LNCAP (cell line): ENCODE results near the gene PXDN.

Source experiments
- TF ChIP-seq, protein P1 (sequence below): fragments of 450-650 bp; IDR thresholded peaks from 2 replicates; pipeline ENCODE4 v1.5.1; 2017; ENCODE audit warnings: mild to moderate bottlenecking

Gene PXDN

DNA sequence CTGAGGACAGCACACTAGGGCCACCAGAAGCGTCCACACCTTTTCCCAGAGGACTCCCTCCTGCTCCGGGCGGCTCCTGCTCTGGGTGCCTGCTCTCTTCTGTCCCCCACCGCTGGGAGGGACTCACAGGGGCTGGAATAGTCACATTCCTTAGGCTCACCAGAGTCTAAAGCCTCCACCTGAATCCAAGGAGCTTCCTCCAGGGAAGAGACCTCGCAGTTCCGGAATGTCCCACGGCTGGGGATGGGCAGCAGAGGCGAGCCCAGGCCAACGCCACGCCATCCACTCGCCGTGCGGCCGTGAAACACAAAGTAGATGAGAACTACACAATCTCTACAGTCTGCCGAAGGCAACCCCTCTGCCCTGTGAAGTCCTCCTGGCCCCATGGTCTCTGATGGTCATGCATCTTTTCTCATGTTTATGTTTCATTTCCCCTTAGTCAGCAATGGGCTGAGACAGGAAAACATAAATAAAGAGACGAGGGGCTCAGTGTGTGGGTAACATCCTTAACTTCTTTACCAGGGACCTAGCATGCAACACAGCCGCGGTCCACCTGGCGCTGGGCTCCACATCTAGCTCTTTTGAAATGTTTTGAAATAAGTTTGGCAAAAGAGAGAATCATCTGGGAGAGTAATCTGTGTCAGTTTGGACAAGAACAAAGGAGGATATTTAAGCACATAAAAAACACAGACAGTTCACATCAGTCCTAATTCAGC lies 98.4 kb downstream of the PXDN start:
- TF ChIP-seq, protein P1, sequence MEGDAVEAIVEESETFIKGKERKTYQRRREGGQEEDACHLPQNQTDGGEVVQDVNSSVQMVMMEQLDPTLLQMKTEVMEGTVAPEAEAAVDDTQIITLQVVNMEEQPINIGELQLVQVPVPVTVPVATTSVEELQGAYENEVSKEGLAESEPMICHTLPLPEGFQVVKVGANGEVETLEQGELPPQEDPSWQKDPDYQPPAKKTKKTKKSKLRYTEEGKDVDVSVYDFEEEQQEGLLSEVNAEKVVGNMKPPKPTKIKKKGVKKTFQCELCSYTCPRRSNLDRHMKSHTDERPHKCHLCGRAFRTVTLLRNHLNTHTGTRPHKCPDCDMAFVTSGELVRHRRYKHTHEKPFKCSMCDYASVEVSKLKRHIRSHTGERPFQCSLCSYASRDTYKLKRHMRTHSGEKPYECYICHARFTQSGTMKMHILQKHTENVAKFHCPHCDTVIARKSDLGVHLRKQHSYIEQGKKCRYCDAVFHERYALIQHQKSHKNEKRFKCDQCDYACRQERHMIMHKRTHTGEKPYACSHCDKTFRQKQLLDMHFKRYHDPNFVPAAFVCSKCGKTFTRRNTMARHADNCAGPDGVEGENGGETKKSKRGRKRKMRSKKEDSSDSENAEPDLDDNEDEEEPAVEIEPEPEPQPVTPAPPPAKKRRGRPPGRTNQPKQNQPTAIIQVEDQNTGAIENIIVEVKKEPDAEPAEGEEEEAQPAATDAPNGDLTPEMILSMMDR: no peak

DNA sequence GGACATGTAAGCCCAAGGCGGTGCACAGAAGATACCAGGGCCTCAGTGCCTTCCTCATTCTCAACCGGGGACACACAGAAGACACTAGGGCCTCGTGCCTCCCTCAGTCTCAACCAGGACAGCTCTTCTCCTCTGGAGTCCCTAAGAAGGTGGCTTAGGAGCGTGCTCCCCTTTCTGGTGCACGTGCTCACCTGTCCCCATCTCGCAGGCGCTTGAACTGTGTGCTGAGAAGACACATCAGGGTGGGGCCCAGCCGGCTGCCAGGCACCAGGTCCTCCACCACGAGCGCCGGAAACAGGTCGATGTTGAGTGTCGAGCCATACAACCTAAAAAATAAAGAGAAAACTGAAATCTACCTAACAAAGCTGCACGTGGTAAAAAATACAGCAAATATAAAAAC lies 99.9 kb downstream of the PXDN start:
- TF ChIP-seq, protein P1: no peak

DNA sequence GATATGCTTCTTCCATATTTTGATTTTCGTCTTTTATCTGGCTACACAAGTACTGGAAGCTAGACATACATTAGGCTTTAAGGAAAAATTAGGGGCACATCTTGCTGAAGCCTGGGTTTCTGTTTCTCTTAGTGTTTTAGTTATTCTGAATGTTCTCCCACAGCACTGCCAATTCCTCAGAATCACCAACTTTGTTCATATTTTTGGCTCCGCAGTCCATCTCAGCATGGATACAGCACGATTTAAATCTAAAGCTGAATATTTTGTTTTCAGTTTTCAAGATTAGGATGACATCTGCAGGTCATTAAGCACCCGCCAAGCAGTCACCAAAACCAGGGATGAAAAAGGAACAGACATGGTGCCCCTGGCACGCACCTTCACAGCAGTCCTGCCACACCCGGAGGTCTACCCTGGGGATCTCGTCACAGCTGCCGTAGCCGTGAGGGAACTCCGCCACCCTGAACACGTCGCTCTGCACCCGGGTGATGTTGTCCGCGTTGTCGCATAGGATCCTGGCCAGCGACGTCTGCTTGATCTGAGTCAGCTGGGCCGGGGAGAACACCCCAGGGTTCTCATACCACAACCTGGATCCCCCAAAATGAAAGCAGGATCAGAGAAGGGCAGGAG lies 101.2 kb downstream of the PXDN start:
- TF ChIP-seq, protein P1: no peak

DNA sequence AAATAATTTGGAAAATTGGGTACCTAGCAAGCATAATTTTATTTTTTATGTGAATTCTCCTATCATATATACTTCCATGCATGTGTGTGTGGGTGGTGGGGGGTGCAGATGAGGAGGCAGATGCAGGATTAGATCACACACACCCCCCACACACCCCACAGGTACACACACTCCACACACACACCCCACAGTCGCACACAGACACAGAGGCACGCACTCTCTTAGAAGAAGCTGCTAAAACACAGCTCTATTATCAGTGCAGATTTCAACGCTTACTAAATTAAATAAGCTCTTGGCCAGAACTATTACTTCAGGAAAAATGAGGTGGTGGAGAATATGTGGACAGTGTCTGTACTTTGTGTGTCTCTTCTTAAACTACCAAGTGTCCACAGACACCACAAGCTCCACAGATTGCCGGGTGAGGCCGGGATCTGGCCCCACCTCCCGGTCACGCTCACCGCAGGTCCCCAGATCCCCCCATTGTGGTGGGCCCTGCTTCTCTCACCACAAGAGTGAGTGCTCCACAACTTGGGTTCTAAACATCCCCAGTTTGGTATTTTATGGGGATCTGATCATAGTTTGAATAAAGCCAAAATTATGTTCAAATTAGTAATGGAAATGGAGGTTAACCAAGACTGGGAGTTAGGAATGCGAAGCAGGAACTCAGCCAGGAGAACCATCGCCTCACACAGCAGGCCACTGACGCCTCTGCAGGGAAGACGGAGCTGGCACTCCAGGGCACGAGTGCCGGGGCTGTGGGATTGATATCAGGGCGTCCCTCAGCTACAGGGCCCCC lies 102.1 kb downstream of the PXDN start:
- TF ChIP-seq, protein P1: no peak

DNA sequence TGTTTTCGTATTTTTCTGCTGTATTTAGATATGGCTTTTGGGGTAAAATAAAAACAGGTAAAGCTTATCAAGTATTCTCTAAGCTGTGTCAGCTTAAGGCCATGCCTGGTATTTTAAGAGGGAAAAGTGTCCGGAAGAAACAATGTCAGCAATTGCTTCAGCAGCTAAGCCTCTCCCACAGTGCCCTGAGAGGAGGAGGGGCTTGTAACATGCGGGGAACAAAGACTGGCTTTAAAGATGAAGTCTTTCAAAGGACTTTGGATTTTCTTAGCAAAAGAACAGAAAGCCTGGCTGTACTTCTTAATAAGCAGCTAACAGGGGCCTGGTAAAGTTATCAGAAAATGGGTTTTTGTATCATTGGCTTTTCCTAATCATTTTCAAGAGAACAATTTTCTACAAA lies 102.8 kb downstream of the PXDN start:
- TF ChIP-seq, protein P1: no peak

DNA sequence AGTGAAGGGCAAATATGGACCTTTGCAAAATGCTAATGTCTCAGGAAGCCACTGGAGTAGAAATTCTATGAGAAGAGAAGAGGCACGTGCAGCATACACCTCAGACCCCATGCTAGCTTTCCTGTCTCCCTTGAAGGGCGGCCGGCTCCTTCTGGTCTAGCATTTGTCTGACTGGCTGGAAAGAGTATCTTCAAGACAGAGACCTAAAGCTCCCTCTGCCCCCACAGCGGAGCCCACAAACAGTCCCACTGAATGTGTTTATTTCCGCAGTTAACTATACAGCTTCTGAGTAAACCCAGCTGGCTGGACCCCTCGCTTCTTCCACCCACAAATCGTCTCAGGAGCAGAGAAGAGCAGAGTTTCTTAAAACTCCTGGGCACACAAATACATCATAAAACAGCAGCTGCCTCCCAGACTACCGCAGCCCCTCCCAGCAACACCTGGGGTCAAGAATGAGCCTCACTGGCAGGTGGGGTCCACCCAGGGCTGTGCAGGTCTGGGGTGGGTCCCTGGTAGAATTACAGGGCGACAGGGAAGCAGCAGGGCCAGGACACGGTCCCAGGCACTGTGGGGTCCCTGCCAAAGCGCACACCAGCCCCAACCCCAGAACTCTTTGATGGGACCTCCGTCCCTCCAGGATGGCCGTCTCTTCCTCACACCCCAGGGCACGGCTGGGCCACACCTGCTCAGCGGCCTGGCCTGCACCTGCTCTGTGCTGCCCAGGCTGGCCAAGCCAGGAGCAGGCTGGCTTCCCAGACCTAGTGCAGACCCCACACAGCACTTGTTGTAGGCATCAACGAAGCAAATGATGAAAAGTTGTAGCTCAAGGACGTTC lies 103.8 kb downstream of the PXDN start:
- TF ChIP-seq, protein P1: no peak
